ENCODE data around the gene FOSL2. TPM values are rescaled to one million over a fixed set of nuclear protein-coding genes. Genes with fewer than 3 reads are reported as not detected.

The FOSL2 gene
- total and polyA plus RNA-seq, 10 of the 15 experiments (the other 5 are each of a cell fraction or from before 2014, with no cell fraction given) = 0.05 to 1.3 (median 0.34) TPM

DNA sequence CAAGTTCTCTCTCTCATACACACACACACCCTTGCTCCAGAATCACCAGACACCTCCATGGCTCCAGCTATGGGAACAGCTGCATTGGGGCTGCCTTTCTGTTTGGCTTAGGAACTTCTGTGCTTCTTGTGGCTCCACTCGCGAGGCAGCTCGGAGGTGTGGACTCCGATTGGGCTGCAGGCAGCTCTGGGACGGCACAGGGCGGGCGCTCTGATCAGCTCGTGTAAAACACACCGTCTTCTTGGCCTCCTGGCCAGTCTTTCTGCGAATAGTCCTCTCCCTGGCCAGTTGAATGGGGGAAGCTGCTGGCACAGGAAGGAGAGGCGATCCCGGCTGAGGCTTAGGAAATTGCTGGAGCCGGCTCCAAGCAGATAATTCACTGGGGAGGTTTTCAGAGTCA, 22.4 kb downstream of the FOSL2 start:
- Histone ChIP-seq H3K9me3 (replicated peaks; ENCODE audit: control insufficient read depth, insufficient read depth, low read length) (no peaks in the 10 kb centered on the region), H3K27me3 (replicated peaks in 1 of 2; ENCODE audit: control insufficient read depth in 2 of 2, insufficient read depth in 2 of 2, low read length in 1 of 2) (no peaks in the 10 kb centered on the region), H3K4me1 (ENCODE audit: control insufficient read depth, insufficient read depth, low read length) (no peaks in the 10 kb centered on the region), H3K36me3 (ENCODE audit: control insufficient read depth in 2 of 2, insufficient read depth in 2 of 2, low read length in 1 of 2) (no peaks in the 10 kb centered on the region), H3K79me2 (ENCODE audit: control insufficient read depth, insufficient read depth, low read length) (no peaks in the 10 kb centered on the region), H3K27ac (ENCODE audit: control insufficient read depth, insufficient read depth) (no peak overlapping the region), H3K9ac (ENCODE audit: control insufficient read depth, insufficient read depth, low read length) (no peak overlapping the region), H3K4me3 (no peak overlapping the region), H3K4me2 (ENCODE audit: control insufficient read depth, insufficient read depth) (no peak overlapping the region), H4K20me1 (ENCODE audit: control insufficient read depth, insufficient read depth) (no peaks in the 10 kb centered on the region), H2AFZ (ENCODE audit: control insufficient read depth, low read depth, low read length) (no peak overlapping the region)
- DNase-seq (ENCODE audit: low read depth, low spot score) (no peak), ATAC-seq (no peak), FAIRE-seq (no peak)
- BruUV-seq (replicated peaks) = no TSS peak
- POLR2A ChIA-PET = no interaction called here
- CTCF ChIA-PET = interaction anchor here (1.0 to 1.6 kb wide), 2 partner anchors 11 to 696 kb away, joined by 3 to 4 read pairs; no protein-coding TSS in a partner anchor
- TF ChIP-seq NR2C2 (IDR thresholded peaks at IDR 0.05; ENCODE audit: borderline replicate concordance, control insufficient read depth, insufficient read length, low read depth) (no peak), GABPA (IDR thresholded peaks at IDR 0.05; ENCODE audit: low read depth) (no peak), YY1 (IDR thresholded peaks at IDR 0.05; ENCODE audit: low read depth, low read length) (no peak), KAT2A (conservative IDR thresholded peaks at IDR 0.05; ENCODE audit: control insufficient read depth, low read depth, low read length) (no peak), E4F1 (IDR thresholded peaks at IDR 0.05; ENCODE audit: borderline replicate concordance, partially characterized antibody) (no peak), SUPT20H (IDR thresholded peaks at IDR 0.05; ENCODE audit: borderline replicate concordance, control insufficient read depth, low read depth, low read length) (no peak), RBBP5 (conservative IDR thresholded peaks at IDR 0.05) (no peak), ZNF217 (IDR thresholded peaks at IDR 0.05) (no peak), ZNF24 (IDR thresholded peaks at IDR 0.05) (no peak), CHD1 (IDR thresholded peaks at IDR 0.05; ENCODE audit: low read depth, low read length) (no peak), SUZ12 (IDR thresholded peaks at IDR 0.05; ENCODE audit: unreplicated experiment) (no peak), YBX1 (IDR thresholded peaks at IDR 0.05) (no peak), POLR2AphosphoS5 (IDR thresholded peaks at IDR 0.05; ENCODE audit: low read length) (no peak), ZNF207 (IDR thresholded peaks at IDR 0.05; ENCODE audit: borderline replicate concordance) (no peak), FOS (IDR thresholded peaks at IDR 0.05; ENCODE audit: borderline replicate concordance, extremely low read depth, insufficient read length) (no peak)
- TF ChIP-seq, protein P1, sequence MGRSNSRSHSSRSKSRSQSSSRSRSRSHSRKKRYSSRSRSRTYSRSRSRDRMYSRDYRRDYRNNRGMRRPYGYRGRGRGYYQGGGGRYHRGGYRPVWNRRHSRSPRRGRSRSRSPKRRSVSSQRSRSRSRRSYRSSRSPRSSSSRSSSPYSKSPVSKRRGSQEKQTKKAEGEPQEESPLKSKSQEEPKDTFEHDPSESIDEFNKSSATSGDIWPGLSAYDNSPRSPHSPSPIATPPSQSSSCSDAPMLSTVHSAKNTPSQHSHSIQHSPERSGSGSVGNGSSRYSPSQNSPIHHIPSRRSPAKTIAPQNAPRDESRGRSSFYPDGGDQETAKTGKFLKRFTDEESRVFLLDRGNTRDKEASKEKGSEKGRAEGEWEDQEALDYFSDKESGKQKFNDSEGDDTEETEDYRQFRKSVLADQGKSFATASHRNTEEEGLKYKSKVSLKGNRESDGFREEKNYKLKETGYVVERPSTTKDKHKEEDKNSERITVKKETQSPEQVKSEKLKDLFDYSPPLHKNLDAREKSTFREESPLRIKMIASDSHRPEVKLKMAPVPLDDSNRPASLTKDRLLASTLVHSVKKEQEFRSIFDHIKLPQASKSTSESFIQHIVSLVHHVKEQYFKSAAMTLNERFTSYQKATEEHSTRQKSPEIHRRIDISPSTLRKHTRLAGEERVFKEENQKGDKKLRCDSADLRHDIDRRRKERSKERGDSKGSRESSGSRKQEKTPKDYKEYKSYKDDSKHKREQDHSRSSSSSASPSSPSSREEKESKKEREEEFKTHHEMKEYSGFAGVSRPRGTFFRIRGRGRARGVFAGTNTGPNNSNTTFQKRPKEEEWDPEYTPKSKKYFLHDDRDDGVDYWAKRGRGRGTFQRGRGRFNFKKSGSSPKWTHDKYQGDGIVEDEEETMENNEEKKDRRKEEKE (IDR thresholded peaks at IDR 0.05) = no peak
- RAD21 ChIA-PET (ENCODE audit: unreplicated experiment) = no interaction called here
- in situ Hi-C loops (cut with MboI) (no loop called here), intact Hi-C loops (cut with micrococcal nuclease; ENCODE audit: unreplicated experiment) (no loop called here)
- SMC1A ChIA-PET (ENCODE audit: uncharacterized antibody, unreplicated experiment) = no interaction called here
- 87% methylated on average over 13 of the region's 13 CpGs for WGBS (ENCODE audit: insufficient coverage, insufficient replicate concordance, low lambda C conversion rate, missing lambda C conversion rate)

Data from GM12878 (cell line).